ENCODE results near the gene SLC10A6. TPM values are rescaled to one million over a fixed set of nuclear protein-coding genes. Genes with fewer than 3 reads are reported as not detected.

SLC10A6 gene
- total RNA-seq, 1 donor from 2014 or later, result not detected

DNA sequence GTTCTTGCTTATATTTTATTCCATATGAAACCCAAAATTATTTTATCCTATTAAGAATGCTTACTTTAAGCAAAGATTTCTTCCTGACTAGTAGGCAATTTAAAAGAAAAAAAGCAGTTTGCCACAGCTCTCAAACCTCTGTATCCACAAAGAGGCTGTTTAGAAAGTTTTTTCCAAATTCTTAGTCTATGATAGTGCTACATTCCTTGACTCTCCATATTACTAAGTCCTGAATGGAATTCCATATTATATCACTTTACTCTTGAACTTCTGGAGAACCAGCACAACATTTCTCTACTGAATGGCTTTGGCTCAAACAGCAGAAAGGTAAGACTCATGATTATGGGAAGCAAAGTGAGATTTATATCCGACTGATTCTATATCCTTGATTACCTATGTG lies 8.3 kb downstream of the SLC10A6 start:
- TF ChIP-seq, protein P1, sequence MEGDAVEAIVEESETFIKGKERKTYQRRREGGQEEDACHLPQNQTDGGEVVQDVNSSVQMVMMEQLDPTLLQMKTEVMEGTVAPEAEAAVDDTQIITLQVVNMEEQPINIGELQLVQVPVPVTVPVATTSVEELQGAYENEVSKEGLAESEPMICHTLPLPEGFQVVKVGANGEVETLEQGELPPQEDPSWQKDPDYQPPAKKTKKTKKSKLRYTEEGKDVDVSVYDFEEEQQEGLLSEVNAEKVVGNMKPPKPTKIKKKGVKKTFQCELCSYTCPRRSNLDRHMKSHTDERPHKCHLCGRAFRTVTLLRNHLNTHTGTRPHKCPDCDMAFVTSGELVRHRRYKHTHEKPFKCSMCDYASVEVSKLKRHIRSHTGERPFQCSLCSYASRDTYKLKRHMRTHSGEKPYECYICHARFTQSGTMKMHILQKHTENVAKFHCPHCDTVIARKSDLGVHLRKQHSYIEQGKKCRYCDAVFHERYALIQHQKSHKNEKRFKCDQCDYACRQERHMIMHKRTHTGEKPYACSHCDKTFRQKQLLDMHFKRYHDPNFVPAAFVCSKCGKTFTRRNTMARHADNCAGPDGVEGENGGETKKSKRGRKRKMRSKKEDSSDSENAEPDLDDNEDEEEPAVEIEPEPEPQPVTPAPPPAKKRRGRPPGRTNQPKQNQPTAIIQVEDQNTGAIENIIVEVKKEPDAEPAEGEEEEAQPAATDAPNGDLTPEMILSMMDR (IDR thresholded peaks at IDR 0.05), result no peak
- Mint-ChIP-seq H3K4me3 (ENCODE audit: unreplicated experiment) (no peak overlapping the region), H3K27ac (ENCODE audit: unreplicated experiment) (no peak overlapping the region), H3K27me3 (ENCODE audit: unreplicated experiment) (no peaks in the 10 kb centered on the region), H3K36me3 (ENCODE audit: unreplicated experiment) (no peaks in the 10 kb centered on the region), H3K9me3 (ENCODE audit: unreplicated experiment) (no peaks in the 10 kb centered on the region), H3K4me1 (ENCODE audit: unreplicated experiment) (peaks cover 3% of the 10 kb centered on the region)
- no peak for DNase-seq (ENCODE audit: extremely low spot score, unreplicated experiment)

DNA sequence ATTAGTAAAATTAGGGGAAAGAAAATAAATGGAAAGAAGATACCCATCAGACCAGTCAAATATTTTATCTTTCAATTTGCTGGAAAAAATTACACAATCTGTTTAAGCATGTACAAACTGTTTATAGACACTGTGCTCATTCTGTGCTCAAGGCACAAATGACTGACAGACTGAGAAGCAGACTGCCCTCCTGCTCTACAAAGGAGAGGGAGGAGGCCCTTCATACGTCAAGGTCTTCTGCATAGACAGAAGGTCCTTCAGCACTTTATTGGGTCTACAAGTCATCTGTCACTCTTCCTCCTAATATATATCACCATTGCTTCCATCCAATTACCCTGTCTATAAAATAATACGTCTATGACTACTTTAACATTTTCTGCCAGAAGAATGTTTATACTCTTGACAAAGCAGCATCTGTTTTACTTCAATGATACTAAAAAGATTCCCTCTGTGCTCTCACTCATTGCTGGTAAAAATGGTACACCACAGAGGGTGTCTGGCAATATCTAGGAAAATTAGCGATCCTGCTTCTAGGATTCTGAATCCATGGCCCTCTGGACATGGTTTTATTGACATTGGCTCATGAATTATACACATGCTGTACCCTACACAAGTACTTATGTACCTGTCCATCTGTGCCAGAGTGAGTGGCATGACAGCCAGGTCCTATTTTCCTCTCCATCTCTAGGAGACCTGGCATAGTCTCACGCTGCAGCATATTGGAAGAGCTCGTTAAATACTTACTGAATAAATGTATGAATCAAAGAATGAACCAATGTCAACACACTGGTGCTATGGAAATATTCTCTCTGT lies 11.3 kb downstream of the SLC10A6 start:
- peaks cover 3% of the 10 kb centered on the region for H3K4me1 Mint-ChIP-seq (ENCODE audit: unreplicated experiment)
- H3K27me3 Mint-ChIP-seq (ENCODE audit: unreplicated experiment), result no peaks in the 10 kb centered on the region
- H3K9me3 Mint-ChIP-seq (ENCODE audit: unreplicated experiment), result no peaks in the 10 kb centered on the region
- DNase-seq (ENCODE audit: extremely low spot score, unreplicated experiment), result no peak
- no peak overlapping the region for H3K27ac Mint-ChIP-seq (ENCODE audit: unreplicated experiment)
- TF ChIP-seq, protein P1 (IDR thresholded peaks at IDR 0.05), result no peak
- H3K36me3 Mint-ChIP-seq (ENCODE audit: unreplicated experiment), result no peaks in the 10 kb centered on the region
- H3K4me3 Mint-ChIP-seq (ENCODE audit: unreplicated experiment), result no peak overlapping the region

DNA sequence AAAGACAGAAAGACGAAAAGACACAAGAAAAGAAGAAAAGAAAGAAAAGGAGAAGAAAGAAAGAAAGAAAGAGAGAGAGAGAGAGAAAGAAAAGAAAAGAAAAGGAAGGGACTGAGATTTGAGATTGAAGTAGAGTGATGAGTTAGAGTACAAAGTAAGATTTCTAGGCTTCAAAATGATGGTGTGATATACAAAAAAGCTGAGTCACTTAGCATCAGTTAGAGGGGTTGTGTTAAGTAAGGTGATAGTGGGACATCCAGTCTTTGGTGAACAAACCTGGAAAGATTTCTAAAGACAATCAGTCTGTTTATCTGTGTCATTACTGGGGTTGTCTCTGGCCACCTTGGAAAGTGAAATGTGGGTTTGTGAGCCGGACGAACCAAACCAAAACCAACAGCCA lies 13.5 kb downstream of the SLC10A6 start:
- no peak for DNase-seq (ENCODE audit: extremely low spot score, unreplicated experiment)
- Mint-ChIP-seq H3K27ac (ENCODE audit: unreplicated experiment) (no peak overlapping the region), H3K4me3 (ENCODE audit: unreplicated experiment) (no peak overlapping the region), H3K4me1 (ENCODE audit: unreplicated experiment) (peaks cover 18% of the 10 kb centered on the region), H3K27me3 (ENCODE audit: unreplicated experiment) (no peaks in the 10 kb centered on the region), H3K36me3 (ENCODE audit: unreplicated experiment) (no peaks in the 10 kb centered on the region), H3K9me3 (ENCODE audit: unreplicated experiment) (no peaks in the 10 kb centered on the region)
- TF ChIP-seq, protein P1 (IDR thresholded peaks at IDR 0.05), result no peak

DNA sequence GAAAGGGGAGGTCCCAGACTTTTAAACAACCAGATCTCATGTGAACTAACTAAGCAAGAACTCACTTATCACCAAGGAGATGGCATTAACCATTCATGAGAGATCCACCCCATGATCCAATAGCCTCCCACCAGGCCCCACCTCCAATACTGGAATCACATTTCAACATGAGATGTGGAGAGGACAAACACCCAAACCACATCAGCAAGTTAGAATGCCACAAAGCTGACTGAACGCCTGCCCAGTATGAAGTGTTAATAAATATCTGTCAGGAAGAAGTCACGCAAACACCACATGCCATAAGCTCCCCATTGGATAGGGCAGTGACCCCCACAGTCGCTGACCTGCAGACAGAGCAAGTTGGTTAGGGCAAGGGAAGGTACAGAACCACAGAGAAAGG lies 14.3 kb downstream of the SLC10A6 start:
- DNase-seq (ENCODE audit: extremely low spot score, unreplicated experiment), result no peak
- Mint-ChIP-seq H3K27me3 (ENCODE audit: unreplicated experiment) (no peaks in the 10 kb centered on the region), H3K36me3 (ENCODE audit: unreplicated experiment) (peaks cover 1% of the 10 kb centered on the region), H3K4me1 (ENCODE audit: unreplicated experiment) (peaks cover 22% of the 10 kb centered on the region), H3K27ac (ENCODE audit: unreplicated experiment) (no peak overlapping the region), H3K4me3 (ENCODE audit: unreplicated experiment) (no peak overlapping the region), H3K9me3 (ENCODE audit: unreplicated experiment) (no peaks in the 10 kb centered on the region)
- TF ChIP-seq, protein P1 (IDR thresholded peaks at IDR 0.05), result no peak

DNA sequence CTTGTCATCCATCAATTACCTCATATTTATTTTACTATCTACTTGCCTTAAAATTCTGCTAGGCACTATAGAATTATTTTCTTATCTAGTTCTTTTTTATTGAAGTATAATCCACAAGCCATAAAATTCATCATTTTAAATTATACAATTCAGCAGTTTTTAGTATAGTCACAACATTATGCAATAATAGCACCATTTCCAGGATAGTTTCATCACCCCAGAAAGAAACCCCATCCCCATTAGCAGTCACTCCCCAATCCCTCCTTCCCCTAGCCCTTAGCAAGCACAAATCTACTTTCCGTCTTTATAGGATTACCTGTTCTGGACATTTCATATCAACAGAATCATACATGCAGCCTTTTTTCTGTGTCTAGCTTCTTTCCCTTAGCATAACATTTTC lies 15.6 kb downstream of the SLC10A6 start:
- TF ChIP-seq, protein P1 (IDR thresholded peaks at IDR 0.05), result no peak

More for the DNA sequence above, 15.6 kb downstream of the SLC10A6 start:
- no peak for DNase-seq (ENCODE audit: extremely low spot score, unreplicated experiment)
- Mint-ChIP-seq H3K4me3 (ENCODE audit: unreplicated experiment) (no peak overlapping the region), H3K27me3 (ENCODE audit: unreplicated experiment) (no peaks in the 10 kb centered on the region), H3K9me3 (ENCODE audit: unreplicated experiment) (peaks cover 2% of the 10 kb centered on the region), H3K4me1 (ENCODE audit: unreplicated experiment) (peaks cover 22% of the 10 kb centered on the region), H3K36me3 (ENCODE audit: unreplicated experiment) (peaks cover 2% of the 10 kb centered on the region), H3K27ac (ENCODE audit: unreplicated experiment) (no peak overlapping the region)

Measured in osteocyte (in vitro differentiated cells).